ENCODE data around the gene SLC7A6. TPM values are rescaled to one million over a fixed set of nuclear protein-coding genes. Genes with fewer than 3 reads are reported as not detected.
A peak's percentile ranks its signal among the peaks of the same experiment; 100 is the strongest.

The SLC7A6 gene
- total RNA-seq, 4 donors from 2014 or later, result 23.4 to 55.6 (median 37.4) TPM

GRCh38 chr16:68236137-68236825, 28.0 kb upstream of the SLC7A6 start:
- intact Hi-C loops (cut with DNase I; ENCODE audit: low total_unique reads), result loop anchor here (10.0 kb wide), 1 partner anchor 151 kb away; the partner anchor contains the start of gene NFATC3
- TF ChIP-seq, protein P1, sequence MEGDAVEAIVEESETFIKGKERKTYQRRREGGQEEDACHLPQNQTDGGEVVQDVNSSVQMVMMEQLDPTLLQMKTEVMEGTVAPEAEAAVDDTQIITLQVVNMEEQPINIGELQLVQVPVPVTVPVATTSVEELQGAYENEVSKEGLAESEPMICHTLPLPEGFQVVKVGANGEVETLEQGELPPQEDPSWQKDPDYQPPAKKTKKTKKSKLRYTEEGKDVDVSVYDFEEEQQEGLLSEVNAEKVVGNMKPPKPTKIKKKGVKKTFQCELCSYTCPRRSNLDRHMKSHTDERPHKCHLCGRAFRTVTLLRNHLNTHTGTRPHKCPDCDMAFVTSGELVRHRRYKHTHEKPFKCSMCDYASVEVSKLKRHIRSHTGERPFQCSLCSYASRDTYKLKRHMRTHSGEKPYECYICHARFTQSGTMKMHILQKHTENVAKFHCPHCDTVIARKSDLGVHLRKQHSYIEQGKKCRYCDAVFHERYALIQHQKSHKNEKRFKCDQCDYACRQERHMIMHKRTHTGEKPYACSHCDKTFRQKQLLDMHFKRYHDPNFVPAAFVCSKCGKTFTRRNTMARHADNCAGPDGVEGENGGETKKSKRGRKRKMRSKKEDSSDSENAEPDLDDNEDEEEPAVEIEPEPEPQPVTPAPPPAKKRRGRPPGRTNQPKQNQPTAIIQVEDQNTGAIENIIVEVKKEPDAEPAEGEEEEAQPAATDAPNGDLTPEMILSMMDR (IDR thresholded peaks at IDR 0.05), result no peak
- TF ChIP-seq POLR2A (IDR thresholded peaks at IDR 0.05), result no peak
- WGBS, 2 donors, result 20% methylated on average over 23 to 30 of the region's 45 CpGs
- peak overlapping the region; percentile 37 for H3K4me3 ChIP-seq (ENCODE audit: low read depth, poor library complexity, severe bottlenecking)
- DNase-seq (ENCODE audit: low spot score in 2 of 2), result peak; percentile 74 to 93

- no peak for DNase-seq (ENCODE audit: low spot score in 2 of 2)
- intact Hi-C loops (cut with DNase I; ENCODE audit: low total_unique reads), result loop anchor here (10.0 kb wide), 1 partner anchor 152 kb away; the partner anchor contains the start of gene NFATC3
- no peak for TF ChIP-seq POLR2A (IDR thresholded peaks at IDR 0.05)
- TF ChIP-seq, protein P1 (IDR thresholded peaks at IDR 0.05), result no peak
- peak overlapping the region; percentile 42 for H3K4me3 ChIP-seq (ENCODE audit: low read depth, poor library complexity, severe bottlenecking)
- 14 to 17% methylated on average over 21 of the region's 21 CpGs for WGBS, 2 donors
Measured at GRCh38 chr16:68236826-68237242, 27.5 kb upstream of the SLC7A6 start.

DNA sequence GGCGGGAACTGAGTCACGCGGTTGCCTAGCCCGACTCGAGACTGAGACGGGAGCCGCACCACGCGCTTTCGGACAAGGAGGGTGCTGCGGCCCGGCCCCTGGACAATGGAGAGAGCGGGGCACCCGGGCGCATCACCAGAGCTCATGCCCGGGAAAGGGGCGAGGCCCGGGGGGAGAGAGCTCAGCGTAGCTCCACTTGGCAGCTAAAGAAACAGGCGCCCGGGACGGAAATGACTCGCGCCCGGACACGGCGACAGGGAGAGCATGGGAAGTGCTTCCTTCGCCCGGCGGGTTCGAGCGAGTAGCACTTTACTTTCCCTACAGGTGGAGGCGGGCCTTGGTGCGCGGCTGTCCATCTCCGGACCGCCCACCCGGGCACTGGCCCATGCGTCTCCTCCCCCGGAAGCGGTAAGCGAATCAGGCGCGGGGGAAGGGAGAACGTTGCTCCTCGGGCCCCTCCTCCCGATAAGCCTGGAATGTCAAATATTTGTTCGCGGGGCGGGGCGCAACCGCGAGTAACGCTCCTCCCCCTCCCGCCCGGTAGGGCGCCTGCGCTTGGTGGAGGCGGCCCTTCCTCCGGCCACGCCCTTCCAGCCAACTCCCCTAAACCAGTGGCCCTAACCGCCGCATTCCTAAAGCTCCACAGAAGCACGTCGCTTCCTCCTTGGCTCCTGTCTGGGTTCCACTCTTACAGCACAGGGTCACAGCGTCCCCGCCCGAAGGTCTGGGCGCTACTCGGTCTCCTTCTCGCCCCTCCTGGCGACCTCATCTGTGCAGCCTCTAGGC, 26.9 kb upstream of the SLC7A6 start:
- 0 to 1% methylated on average over 44 to 61 of the region's 72 CpGs for WGBS, 2 donors
- intact Hi-C loops (cut with DNase I; ENCODE audit: low total_unique reads), result loop anchor here (10.0 kb wide), 1 partner anchor 153 kb away; the partner anchor contains the start of gene NFATC3
- TF ChIP-seq, protein P1 (IDR thresholded peaks at IDR 0.05), result no peak
- TF ChIP-seq POLR2A (IDR thresholded peaks at IDR 0.05), result no peak
- DNase-seq (ENCODE audit: low spot score in 2 of 2), result peak; percentile 98 to 100
- peak overlapping the region; percentile 42 for H3K4me3 ChIP-seq (ENCODE audit: low read depth, poor library complexity, severe bottlenecking)

GRCh38 chr16:68238029-68238345, 26.3 kb upstream of the SLC7A6 start:
- peak overlapping the region; percentile 24 for H3K4me3 ChIP-seq (ENCODE audit: low read depth, poor library complexity, severe bottlenecking)
- intact Hi-C loops (cut with DNase I; ENCODE audit: low total_unique reads), result loop anchor here (10.0 kb wide), 1 partner anchor 153 kb away; the partner anchor contains the start of gene NFATC3
- TF ChIP-seq POLR2A (IDR thresholded peaks at IDR 0.05), result no peak
- TF ChIP-seq, protein P1 (IDR thresholded peaks at IDR 0.05), result no peak
- DNase-seq (ENCODE audit: low spot score in 2 of 2), result no peak
- WGBS, 2 donors, result 10 to 16% methylated on average over 20 of the region's 20 CpGs

GRCh38 chr16:68242085-68242484, 22.2 kb upstream of the SLC7A6 start:
- TF ChIP-seq POLR2A (IDR thresholded peaks at IDR 0.05), result no peak
- TF ChIP-seq, protein P1 (IDR thresholded peaks at IDR 0.05), result no peak
- DNase-seq (ENCODE audit: low spot score in 2 of 2), result no peak
- no peak overlapping the region for H3K4me3 ChIP-seq (ENCODE audit: low read depth, poor library complexity, severe bottlenecking)
- intact Hi-C loops (cut with DNase I; ENCODE audit: low total_unique reads), result no loop called here
- WGBS, 2 donors, result 89 to 90% methylated on average over 7 of the region's 7 CpGs
